Ovary (tissue), 3 donors: ENCODE measurements around the gene ADGRE3.

Experiments used
- CTCF ChIP-seq, 3 donors: fragments of 450-650 bp in 2 of 3; fragments of 200-600 bp in 1 of 3; IDR thresholded peaks; one replicate each; pipeline versions ENCODE4 v1.5.1 to v1.8.0; 2016 to 2022; ENCODE audit warnings: antibody characterized with exemption in 3 of 3, mild to moderate bottlenecking in 1 of 3
- POLR2A ChIP-seq: fragments of 450-650 bp; IDR thresholded peaks from one replicate; pipeline ENCODE4 v1.6.1; 2017; ENCODE audit warnings: antibody characterized with exemption, mild to moderate bottlenecking, moderate library complexity
- donor health status: DM: no; HTN: no; CAD: no.

DNA sequence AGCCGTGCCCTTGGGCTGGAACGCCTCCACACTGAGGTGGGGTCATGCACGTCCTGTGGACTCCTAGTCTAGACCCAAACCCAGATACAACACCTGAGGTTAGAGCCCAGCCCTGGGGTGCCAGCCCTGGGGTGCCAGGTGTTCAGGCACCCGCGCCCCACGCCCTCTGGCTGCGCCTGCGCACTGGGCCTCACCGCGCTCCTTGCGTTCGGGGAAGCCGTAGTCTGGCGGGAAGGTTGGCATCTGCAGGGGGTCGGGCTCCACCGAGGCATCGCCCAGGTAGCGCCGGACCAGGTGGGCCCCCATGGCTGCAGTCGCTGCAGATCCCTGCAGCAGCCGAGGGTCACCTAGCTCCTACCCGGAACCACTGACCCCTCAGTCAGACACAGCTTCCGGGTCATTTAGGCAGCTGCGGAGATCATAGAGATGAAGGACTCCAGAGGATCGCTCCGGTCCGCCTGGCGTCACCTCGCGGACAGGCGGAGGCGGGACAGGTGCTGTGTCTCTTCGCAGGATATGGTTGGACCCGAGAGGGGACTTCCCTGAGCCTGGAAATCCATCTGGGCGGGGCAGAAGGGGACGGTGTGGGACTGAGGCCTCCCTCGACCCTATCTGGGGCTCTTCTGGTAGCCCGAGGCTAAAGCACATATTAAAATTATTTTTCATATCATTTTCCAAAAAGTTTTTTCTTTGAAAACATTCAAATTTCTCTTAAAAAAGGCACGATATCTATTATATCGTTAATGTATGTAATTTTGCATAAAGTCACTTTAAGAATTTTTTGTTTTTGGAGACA, 102.8 kb downstream of the ADGRE3 start, which contains the start of gene NDUFB7:
- TF ChIP-seq CTCF (IDR thresholded peaks at IDR 0.05) (peak; percentile 14 to 77 (median 56)), POLR2A (no peak)
